Measurements from ENCODE around the gene PGM1. TPM values are rescaled to one million over a fixed set of nuclear protein-coding genes. Genes with fewer than 3 reads are reported as not detected.

The PGM1 gene
- total RNA-seq, 1 donor from 2014 or later = 3.6 TPM

DNA sequence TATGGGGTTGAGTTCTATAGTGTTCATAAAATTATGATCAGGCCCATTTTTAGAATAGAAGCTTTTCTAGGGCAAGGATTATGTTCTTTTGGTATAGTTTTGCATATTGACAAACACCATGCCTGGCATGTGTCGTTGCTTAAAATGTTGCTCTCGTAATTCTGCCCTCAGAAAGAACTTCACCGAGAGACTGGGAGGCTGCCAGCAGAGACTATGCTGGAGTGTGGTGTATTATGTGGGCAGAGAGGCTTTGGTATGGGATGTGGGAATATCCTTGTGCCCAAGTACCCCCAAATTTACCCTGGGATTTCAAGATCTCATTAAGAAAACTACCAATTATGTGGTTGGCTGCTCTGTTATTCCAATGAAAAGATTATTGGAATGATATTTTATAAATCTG is 27.9 kb downstream of the PGM1 start:
- Mint-ChIP-seq H3K27ac (ENCODE audit: unreplicated experiment) (no peak overlapping the region), H3K27me3 (ENCODE audit: unreplicated experiment) (no peaks in the 10 kb centered on the region), H3K9me3 (ENCODE audit: unreplicated experiment) (no peaks in the 10 kb centered on the region), H3K36me3 (ENCODE audit: unreplicated experiment) (no peaks in the 10 kb centered on the region), H3K4me3 (ENCODE audit: unreplicated experiment) (no peak overlapping the region), H3K4me1 (ENCODE audit: low read depth, unreplicated experiment) (peaks cover 13% of the 10 kb centered on the region)
- TF ChIP-seq, protein P1, sequence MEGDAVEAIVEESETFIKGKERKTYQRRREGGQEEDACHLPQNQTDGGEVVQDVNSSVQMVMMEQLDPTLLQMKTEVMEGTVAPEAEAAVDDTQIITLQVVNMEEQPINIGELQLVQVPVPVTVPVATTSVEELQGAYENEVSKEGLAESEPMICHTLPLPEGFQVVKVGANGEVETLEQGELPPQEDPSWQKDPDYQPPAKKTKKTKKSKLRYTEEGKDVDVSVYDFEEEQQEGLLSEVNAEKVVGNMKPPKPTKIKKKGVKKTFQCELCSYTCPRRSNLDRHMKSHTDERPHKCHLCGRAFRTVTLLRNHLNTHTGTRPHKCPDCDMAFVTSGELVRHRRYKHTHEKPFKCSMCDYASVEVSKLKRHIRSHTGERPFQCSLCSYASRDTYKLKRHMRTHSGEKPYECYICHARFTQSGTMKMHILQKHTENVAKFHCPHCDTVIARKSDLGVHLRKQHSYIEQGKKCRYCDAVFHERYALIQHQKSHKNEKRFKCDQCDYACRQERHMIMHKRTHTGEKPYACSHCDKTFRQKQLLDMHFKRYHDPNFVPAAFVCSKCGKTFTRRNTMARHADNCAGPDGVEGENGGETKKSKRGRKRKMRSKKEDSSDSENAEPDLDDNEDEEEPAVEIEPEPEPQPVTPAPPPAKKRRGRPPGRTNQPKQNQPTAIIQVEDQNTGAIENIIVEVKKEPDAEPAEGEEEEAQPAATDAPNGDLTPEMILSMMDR (IDR thresholded peaks at IDR 0.05; ENCODE audit: partially characterized antibody, unreplicated experiment) = no peak
- no peak for DNase-seq

DNA sequence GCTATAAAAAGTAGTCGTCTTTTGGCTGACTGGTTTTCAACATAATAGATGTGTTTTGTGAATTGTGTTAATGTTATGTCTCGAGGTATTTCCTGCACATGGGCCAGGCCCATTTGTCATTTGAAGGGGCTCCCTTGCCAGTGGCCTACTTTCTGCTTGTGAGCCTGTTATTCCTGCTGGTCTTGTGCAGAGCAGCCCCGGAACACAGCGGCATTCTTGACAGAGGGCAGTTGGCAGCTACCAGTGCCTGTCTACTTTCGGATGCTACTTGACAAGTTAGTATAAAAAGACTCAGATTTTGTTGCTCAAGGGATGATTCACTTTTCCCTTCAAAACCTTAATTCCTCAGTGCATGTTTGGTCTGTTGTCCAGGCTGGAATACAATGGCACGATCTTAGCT is 28.5 kb downstream of the PGM1 start:
- Mint-ChIP-seq H3K27me3 (ENCODE audit: unreplicated experiment) (no peaks in the 10 kb centered on the region), H3K4me3 (ENCODE audit: unreplicated experiment) (no peak overlapping the region), H3K4me1 (ENCODE audit: low read depth, unreplicated experiment) (peaks cover 8% of the 10 kb centered on the region), H3K36me3 (ENCODE audit: unreplicated experiment) (no peaks in the 10 kb centered on the region), H3K27ac (ENCODE audit: unreplicated experiment) (no peak overlapping the region), H3K9me3 (ENCODE audit: unreplicated experiment) (no peaks in the 10 kb centered on the region)
- no peak for DNase-seq
- TF ChIP-seq, protein P1 (IDR thresholded peaks at IDR 0.05; ENCODE audit: partially characterized antibody, unreplicated experiment) = no peak

DNA sequence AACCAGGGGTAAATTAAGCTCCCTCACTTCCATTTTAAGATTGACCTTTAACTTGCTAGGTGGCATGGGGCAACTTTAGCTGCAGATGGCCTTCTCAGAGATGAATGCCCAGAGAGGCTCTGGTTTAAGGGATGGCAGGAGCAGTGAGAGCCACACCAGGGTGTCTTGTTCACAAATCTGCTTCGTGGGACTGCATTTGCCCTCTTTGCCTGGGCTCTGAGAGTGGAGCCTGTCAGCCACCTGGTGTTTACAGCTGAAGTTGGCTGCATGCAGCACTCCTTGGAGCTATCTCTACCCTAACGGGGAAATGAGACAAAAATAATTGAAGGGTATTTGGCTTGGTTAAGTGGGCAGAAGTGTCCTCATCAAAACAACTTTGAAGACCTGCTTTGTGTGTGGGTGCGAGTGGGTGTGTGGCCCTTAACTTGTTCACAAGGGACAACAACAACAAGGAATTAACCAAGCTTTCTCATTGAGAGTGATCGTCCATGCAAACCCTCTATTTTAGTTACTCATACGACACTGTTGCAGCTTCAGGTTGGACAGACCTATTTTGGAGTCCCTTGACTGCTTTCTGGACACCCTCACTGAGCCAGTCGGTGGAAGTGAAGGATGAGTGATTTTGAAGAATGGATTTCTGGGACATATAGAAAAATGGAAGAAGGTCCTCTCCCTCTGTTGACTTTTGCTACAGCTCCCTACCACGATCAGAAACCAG is 29.8 kb downstream of the PGM1 start:
- Mint-ChIP-seq H3K4me3 (ENCODE audit: unreplicated experiment) (no peak overlapping the region), H3K36me3 (ENCODE audit: unreplicated experiment) (no peaks in the 10 kb centered on the region), H3K27ac (ENCODE audit: unreplicated experiment) (no peak overlapping the region), H3K27me3 (ENCODE audit: unreplicated experiment) (no peaks in the 10 kb centered on the region), H3K9me3 (ENCODE audit: unreplicated experiment) (no peaks in the 10 kb centered on the region), H3K4me1 (ENCODE audit: low read depth, unreplicated experiment) (no peaks in the 10 kb centered on the region)
- TF ChIP-seq, protein P1 (IDR thresholded peaks at IDR 0.05; ENCODE audit: partially characterized antibody, unreplicated experiment) = no peak
- no peak for DNase-seq

DNA sequence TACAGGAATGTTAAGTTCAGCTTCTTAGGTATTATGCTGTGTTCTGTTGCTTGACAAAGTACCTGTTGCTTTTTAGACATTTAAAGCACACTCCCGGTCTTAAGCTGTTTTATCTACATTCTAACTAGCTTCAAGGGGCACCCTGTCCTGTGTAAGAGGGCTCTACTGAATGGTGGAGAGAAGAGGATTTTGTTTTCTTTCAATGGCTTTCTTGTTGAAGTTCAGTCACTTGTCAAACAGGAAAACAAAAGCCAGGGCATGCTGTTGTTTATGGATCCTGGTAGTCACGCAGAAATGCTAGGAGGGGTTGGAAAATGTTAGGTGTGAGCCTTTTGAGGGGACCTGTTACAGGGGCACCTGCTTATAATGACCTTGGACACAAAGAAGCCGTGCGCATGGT is 30.7 kb downstream of the PGM1 start:
- H3K27ac Mint-ChIP-seq (ENCODE audit: unreplicated experiment) = no peak overlapping the region
- TF ChIP-seq, protein P1 (IDR thresholded peaks at IDR 0.05; ENCODE audit: partially characterized antibody, unreplicated experiment) = no peak
- H3K4me1 Mint-ChIP-seq (ENCODE audit: low read depth, unreplicated experiment) = no peaks in the 10 kb centered on the region
- no peak for DNase-seq
- H3K36me3 Mint-ChIP-seq (ENCODE audit: unreplicated experiment) = no peaks in the 10 kb centered on the region
- H3K4me3 Mint-ChIP-seq (ENCODE audit: unreplicated experiment) = no peak overlapping the region
- H3K27me3 Mint-ChIP-seq (ENCODE audit: unreplicated experiment) = no peaks in the 10 kb centered on the region
- H3K9me3 Mint-ChIP-seq (ENCODE audit: unreplicated experiment) = no peaks in the 10 kb centered on the region

DNA sequence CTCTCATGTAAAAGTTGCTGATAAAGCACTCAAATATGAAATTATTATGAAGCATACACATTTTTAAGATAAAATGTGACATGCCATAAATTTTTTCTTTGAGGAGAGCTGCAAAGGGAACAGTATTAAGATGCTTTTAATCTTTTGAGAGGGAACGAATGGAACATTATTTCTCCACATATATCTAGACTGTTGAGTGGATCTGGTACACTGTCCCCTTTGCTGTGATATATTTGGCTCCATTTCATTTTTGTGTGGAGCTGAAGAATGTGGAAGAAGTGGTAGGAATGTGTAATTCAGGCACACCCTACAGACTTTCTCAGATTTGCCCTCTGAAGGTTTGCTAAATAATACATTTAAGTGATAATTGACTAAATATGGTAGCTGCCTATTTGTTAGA is 31.7 kb downstream of the PGM1 start:
- H3K9me3 Mint-ChIP-seq (ENCODE audit: unreplicated experiment) = no peaks in the 10 kb centered on the region
- DNase-seq = no peak
- H3K36me3 Mint-ChIP-seq (ENCODE audit: unreplicated experiment) = no peaks in the 10 kb centered on the region
- no peak overlapping the region for H3K27ac Mint-ChIP-seq (ENCODE audit: unreplicated experiment)
- TF ChIP-seq, protein P1 (IDR thresholded peaks at IDR 0.05; ENCODE audit: partially characterized antibody, unreplicated experiment) = no peak
- H3K27me3 Mint-ChIP-seq (ENCODE audit: unreplicated experiment) = no peaks in the 10 kb centered on the region
- H3K4me1 Mint-ChIP-seq (ENCODE audit: low read depth, unreplicated experiment) = no peaks in the 10 kb centered on the region
- no peak overlapping the region for H3K4me3 Mint-ChIP-seq (ENCODE audit: unreplicated experiment)

Data from glutamatergic neuron (in vitro differentiated cells).